GM10266 (cell line): Measurements from ENCODE around the gene DHRS1.
"Not testable (repeated sequence)": the region's sequence is repeated elsewhere in the genome, so short reads cannot be mapped to it uniquely, and the experiment has no call there.

Experiments used
- DNase-seq: peaks from one replicate; pipeline ENCODE4 v3.0.0; 2012; ENCODE audit errors: extremely low spot score
- TF ChIP-seq, protein P1 (sequence below): IDR thresholded peaks from 2 replicates; pipeline ENCODE4 v1.5.1; 2012; ENCODE audit warnings: mild to moderate bottlenecking, low read depth; ENCODE audit not compliant: control insufficient read depth, insufficient read depth; ENCODE audit errors: missing control alignments

The DHRS1 gene

DNA sequence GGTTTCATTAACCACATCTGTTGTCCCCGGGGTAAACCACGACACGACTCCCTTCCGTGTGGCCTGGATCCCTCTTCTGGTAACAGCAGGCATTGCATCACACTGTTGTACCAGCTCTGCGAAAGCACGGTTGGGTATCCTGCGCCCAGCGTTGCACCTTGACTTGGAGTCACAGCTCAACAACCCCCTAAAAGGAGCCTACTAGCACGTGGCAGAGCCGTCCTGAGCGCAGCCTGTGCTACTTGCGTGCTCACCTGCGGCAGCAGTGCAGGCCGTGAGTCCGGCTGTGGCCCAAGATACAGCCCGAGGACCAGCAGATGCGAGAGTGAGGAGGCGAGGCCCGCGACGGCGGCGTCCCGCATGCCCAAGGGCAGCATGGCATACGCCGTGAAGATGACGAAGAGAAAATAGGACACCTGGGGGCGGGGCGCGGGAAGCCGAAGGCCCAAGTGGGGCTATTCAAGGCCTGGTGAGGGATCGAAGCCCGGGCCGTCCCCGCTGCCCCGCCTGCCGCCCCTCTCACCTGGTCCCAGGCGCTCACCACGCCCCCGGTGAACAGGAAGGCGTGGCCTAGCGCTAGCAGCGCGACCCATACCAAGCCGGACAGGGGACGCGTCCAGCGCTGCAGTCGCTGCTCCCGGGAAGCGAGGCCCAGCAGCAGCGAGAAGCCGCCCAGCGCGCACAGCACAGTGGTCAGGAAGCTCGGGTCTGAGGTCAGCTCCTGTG lies 32.9 kb upstream of the DHRS1 start:
- DNase-seq = peak; percentile 92

DNA sequence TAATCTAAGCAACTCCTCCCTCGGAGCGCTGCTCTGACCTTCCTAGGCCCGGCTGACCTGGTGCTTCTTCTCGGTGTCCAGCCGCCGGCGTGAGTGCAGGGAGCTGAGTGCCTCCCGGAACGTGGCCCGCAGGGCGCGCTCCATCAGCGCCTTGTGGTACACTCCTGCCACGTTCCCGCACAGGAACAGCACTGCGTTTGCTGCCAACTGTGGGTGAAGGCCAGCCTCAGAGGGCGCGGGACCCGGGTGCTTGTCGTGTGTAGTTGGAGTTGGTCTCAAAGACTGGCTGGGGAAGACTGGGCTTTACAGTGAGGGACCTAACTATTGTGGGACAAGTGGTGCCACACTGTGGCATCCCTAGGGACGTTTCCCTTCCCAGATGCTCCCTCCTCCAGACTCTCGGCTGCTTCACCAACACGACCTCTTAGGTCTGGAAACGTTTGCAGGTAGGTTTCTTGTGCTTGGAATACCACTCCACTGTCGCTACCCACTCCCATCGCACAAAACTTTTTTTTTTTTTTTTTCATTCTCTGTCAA lies 32.2 kb upstream of the DHRS1 start:
- TF ChIP-seq, protein P1, sequence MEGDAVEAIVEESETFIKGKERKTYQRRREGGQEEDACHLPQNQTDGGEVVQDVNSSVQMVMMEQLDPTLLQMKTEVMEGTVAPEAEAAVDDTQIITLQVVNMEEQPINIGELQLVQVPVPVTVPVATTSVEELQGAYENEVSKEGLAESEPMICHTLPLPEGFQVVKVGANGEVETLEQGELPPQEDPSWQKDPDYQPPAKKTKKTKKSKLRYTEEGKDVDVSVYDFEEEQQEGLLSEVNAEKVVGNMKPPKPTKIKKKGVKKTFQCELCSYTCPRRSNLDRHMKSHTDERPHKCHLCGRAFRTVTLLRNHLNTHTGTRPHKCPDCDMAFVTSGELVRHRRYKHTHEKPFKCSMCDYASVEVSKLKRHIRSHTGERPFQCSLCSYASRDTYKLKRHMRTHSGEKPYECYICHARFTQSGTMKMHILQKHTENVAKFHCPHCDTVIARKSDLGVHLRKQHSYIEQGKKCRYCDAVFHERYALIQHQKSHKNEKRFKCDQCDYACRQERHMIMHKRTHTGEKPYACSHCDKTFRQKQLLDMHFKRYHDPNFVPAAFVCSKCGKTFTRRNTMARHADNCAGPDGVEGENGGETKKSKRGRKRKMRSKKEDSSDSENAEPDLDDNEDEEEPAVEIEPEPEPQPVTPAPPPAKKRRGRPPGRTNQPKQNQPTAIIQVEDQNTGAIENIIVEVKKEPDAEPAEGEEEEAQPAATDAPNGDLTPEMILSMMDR = no peak
- DNase-seq = no peak

More for the DNA sequence above, 32.9 kb upstream of the DHRS1 start:
- TF ChIP-seq, protein P1 = peak; percentile 75

DNA sequence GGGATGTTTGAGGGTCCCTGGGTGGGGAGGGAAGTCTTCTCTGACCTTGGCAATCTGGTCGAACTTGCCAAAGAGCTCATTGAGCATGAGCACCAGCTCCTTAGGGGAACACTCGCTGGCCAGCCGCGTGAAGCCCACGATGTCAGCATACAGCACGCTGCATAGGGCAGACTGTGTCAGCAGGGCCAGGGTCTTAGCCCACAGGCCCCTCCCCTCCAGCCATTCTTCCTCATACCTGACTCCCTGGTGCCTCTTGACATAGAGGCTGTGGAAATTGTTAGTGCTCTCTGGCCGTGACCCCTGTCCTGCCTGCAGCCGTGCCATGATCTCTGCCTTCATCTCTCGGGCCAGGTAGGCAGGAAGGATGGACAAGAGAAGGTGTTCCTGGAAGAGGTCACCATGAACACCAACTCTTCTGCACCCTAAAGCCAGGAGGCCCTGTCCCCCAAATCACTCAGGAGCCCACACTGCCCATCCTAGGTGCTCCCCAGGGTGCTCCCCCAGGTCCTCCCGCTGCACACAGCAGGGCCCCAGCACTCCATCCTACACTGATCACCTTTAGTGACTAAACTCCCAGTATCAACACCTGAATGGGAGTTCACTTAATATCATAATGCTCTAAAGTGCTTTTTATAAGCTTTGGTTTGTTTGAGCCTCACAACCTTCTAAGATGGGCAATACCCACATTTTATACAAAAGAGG lies 31.5 kb upstream of the DHRS1 start:
- no peak for DNase-seq
- TF ChIP-seq, protein P1 = no peak

DNA sequence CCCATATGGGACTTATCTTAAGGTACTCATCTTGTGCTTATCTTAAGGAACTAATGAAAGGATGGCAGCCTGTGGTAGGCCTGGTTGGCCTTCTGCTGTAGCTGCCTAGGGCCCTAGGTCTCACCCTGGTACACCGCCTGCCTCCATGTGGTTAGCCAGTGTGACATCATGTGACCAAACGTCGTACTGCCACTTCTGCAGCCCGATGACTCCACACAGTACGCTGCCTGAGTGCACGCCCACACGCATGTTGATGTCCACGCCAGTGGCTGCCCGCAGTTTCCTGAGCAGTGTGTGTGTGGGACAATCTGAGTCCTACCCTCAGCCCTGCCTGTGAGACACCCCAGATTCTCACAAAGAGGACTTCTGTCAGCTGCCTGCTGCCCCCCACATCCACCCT lies 30.2 kb upstream of the DHRS1 start:
- TF ChIP-seq, protein P1 = no peak
- no peak for DNase-seq

DNA sequence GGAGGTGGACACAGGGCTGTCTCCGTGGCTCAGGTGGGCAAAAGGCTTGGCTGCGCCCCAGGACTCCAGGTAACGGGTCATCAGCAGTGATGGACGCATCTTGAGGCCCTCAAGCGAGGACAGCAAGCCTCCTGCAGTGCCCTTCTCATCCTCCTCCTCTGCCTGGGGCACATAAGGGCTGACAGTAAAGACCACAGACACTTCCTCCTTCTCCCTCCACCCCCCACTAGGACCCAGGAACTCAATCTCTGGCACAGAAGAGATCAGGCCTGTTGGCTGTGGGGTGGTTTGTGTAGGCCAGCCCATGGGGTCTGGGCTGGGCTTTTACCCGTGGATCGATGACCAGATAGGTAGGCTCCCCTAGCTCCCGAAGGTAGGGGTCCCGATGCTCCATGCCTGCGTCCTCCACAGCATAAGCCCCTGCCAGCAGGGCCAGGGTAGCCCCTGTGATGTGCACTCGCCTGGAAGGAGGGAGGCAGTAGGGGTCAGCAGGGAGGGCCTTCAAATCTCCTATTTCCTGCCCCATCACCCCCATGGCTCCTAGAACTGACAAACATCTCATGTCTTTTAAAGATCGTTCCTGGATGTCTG lies 29.6 kb upstream of the DHRS1 start:
- TF ChIP-seq, protein P1 = no peak
- no peak for DNase-seq

GRCh38 chr14:24327914-24328313 lies 28.3 kb upstream of the DHRS1 start:
- TF ChIP-seq, protein P1 = peak; percentile 55
- not testable (repeated sequence) for DNase-seq

- DNase-seq = no peak
- TF ChIP-seq, protein P1 = no peak
Measured at GRCh38 chr14:24327303-24327702, 27.7 kb upstream of the DHRS1 start.
